HG03432 (cell line): ENCODE measurements around the gene ATP6V1A.

Experiments
- ATAC-seq: cut with Tn5 transposase; IDR thresholded peaks from one replicate; pipeline ENCODE4 v1.9.1; 2021; ENCODE audit warnings: mild to moderate bottlenecking, moderate library complexity; ENCODE audit not compliant: unreplicated experiment

The ATP6V1A gene

GRCh38 chr3:113746548-113747282, at the start of gene ATP6V1A:
ATP6V1A (plus strand) TSS chr3:113747035; CDS start chr3:113778754, 31,719 bp downstream.
- peak; percentile 43 for ATAC-seq

GRCh38 chr3:113697500-113698090, 49.2 kb upstream of the ATP6V1A start:
- ATAC-seq: no peak

- ATAC-seq: no peak
These were observed 48.6 kb upstream of the ATP6V1A start for GRCh38 chr3:113698213-113698742.

- no peak for ATAC-seq
These were observed 47.9 kb upstream of the ATP6V1A start for GRCh38 chr3:113698956-113699355.

GRCh38 chr3:113707835-113708234, 39.0 kb upstream of the ATP6V1A start:
- ATAC-seq: no peak

GRCh38 chr3:113712129-113712528, 34.7 kb upstream of the ATP6V1A start:
- no peak for ATAC-seq

- no peak for ATAC-seq
These were observed 32.1 kb upstream of the ATP6V1A start for GRCh38 chr3:113714702-113715101.

GRCh38 chr3:113717308-113717707, 29.5 kb upstream of the ATP6V1A start:
- no peak for ATAC-seq

- ATAC-seq: no peak
These were observed 29.0 kb upstream of the ATP6V1A start for GRCh38 chr3:113717818-113718217.

- no peak for ATAC-seq
These were observed 27.5 kb upstream of the ATP6V1A start for GRCh38 chr3:113719294-113719693.

GRCh38 chr3:113719758-113720157, 27.1 kb upstream of the ATP6V1A start:
- no peak for ATAC-seq

- no peak for ATAC-seq
These were observed 25.2 kb upstream of the ATP6V1A start for GRCh38 chr3:113721636-113722035.

GRCh38 chr3:113728661-113729060, 18.2 kb upstream of the ATP6V1A start:
- no peak for ATAC-seq

- no peak for ATAC-seq
These were observed 16.3 kb upstream of the ATP6V1A start for GRCh38 chr3:113730550-113730949.

- ATAC-seq: no peak
These were observed 15.1 kb upstream of the ATP6V1A start for GRCh38 chr3:113731694-113732093.

GRCh38 chr3:113736548-113737089, 10.2 kb upstream of the ATP6V1A start:
- ATAC-seq: peak; percentile 83

GRCh38 chr3:113741086-113741485, 5.7 kb upstream of the ATP6V1A start:
- no peak for ATAC-seq

GRCh38 chr3:113741620-113742019, 5.2 kb upstream of the ATP6V1A start:
- no peak for ATAC-seq

GRCh38 chr3:113743006-113743630, 3.7 kb upstream of the ATP6V1A start:
- ATAC-seq: no peak

- peak; percentile 61 for ATAC-seq
These were observed 1.7 kb upstream of the ATP6V1A start for GRCh38 chr3:113744941-113745755.
